ENCODE results near the gene AADAC. TPM values are rescaled to one million over a fixed set of nuclear protein-coding genes. Genes with fewer than 3 reads are reported as not detected.

Gene AADAC
- total and polyA plus RNA-seq, 7 donors = not detected

GRCh38 chr3:151856641-151857040, 42.7 kb downstream of the AADAC start:
- DNase-seq = no peak
- WGBS, 2 donors = 95 to 98% methylated on average over 2 of the region's 2 CpGs
- no peak for TF ChIP-seq POLR2A (IDR thresholded peaks at IDR 0.05)
- no peak for TF ChIP-seq CTCF (IDR thresholded peaks at IDR 0.05)
- TF ChIP-seq POLR2AphosphoS5 (IDR thresholded peaks at IDR 0.05) = no peak
- TF ChIP-seq EP300 (IDR thresholded peaks at IDR 0.05) = no peak

GRCh38 chr3:151859233-151859673, 45.3 kb downstream of the AADAC start:
- no peaks in the 10 kb centered on the region for H3K9me3 ChIP-seq
- no peak overlapping the region for H3K4me3 ChIP-seq
- H3K36me3 ChIP-seq = no peaks in the 10 kb centered on the region
- H3K27ac ChIP-seq = peak overlapping the region in 2 of 4 donors; percentile 54 to 56
- TF ChIP-seq POLR2A (IDR thresholded peaks at IDR 0.05) = no peak
- TF ChIP-seq EP300 (IDR thresholded peaks at IDR 0.05) = no peak
- TF ChIP-seq POLR2AphosphoS5 (IDR thresholded peaks at IDR 0.05) = no peak
- TF ChIP-seq CTCF (IDR thresholded peaks at IDR 0.05) = no peak
- intact Hi-C loops (cut with DNase I) = no loop called here
- 76 to 87% methylated on average over 2 of the region's 2 CpGs for WGBS, 2 donors
- H3K4me1 ChIP-seq = peaks cover 0 to 22% (median 12%) of the 10 kb centered on the region in 4 donors
- DNase-seq = no peak
- H3K27me3 ChIP-seq = no peaks in the 10 kb centered on the region

More at GRCh38 chr3:151856641-151857040, 42.7 kb downstream of the AADAC start:
- Histone ChIP-seq H3K4me3 (no peak overlapping the region), H3K36me3 (no peaks in the 10 kb centered on the region), H3K9me3 (no peaks in the 10 kb centered on the region), H3K4me1 (peaks cover 0 to 22% (median 12%) of the 10 kb centered on the region in 4 donors), H3K27me3 (no peaks in the 10 kb centered on the region), H3K27ac (no peak overlapping the region)
- intact Hi-C loops (cut with DNase I) = no loop called here

- no peaks in the 10 kb centered on the region for H3K9me3 ChIP-seq
- no peak for DNase-seq
- H3K27ac ChIP-seq = peak overlapping the region in 2 of 4 donors; percentile 54 to 56
- intact Hi-C loops (cut with DNase I) = no loop called here
- H3K4me1 ChIP-seq = peaks cover 0 to 22% (median 12%) of the 10 kb centered on the region in 4 donors
- H3K36me3 ChIP-seq = no peaks in the 10 kb centered on the region
- H3K27me3 ChIP-seq = no peaks in the 10 kb centered on the region
- no peak overlapping the region for H3K4me3 ChIP-seq
- TF ChIP-seq POLR2AphosphoS5 (IDR thresholded peaks at IDR 0.05) (peak in 2 of 4 donors; percentile 53 to 73), CTCF (IDR thresholded peaks at IDR 0.05) (no peak)
These were observed 46.0 kb downstream of the AADAC start for GRCh38 chr3:151859905-151860304.

- H3K4me3 ChIP-seq = no peak overlapping the region
- DNase-seq = no peak
- intact Hi-C loops (cut with DNase I) = no loop called here
- peaks cover 0 to 22% (median 12%) of the 10 kb centered on the region in 4 donors for H3K4me1 ChIP-seq
- WGBS, 2 donors = 84 to 89% methylated on average over 2 of the region's 2 CpGs
- no peak overlapping the region for H3K27ac ChIP-seq
- no peaks in the 10 kb centered on the region for H3K9me3 ChIP-seq
- no peaks in the 10 kb centered on the region for H3K36me3 ChIP-seq
- TF ChIP-seq EP300 (IDR thresholded peaks at IDR 0.05) (no peak), POLR2AphosphoS5 (IDR thresholded peaks at IDR 0.05) (no peak)
- no peaks in the 10 kb centered on the region for H3K27me3 ChIP-seq
These were observed 49.7 kb downstream of the AADAC start for GRCh38 chr3:151863611-151864010.

GRCh38 chr3:151864423-151865101, 50.6 kb downstream of the AADAC start:
- Histone ChIP-seq H3K9me3 (no peaks in the 10 kb centered on the region), H3K36me3 (no peaks in the 10 kb centered on the region), H3K4me3 (no peak overlapping the region), H3K27me3 (no peaks in the 10 kb centered on the region), H3K27ac (peak overlapping the region in 1 of 4 donors; percentile 17), H3K4me1 (peaks cover 0 to 21% (median 5%) of the 10 kb centered on the region in 4 donors)
- no peak for DNase-seq
- intact Hi-C loops (cut with DNase I) = no loop called here
- 56 to 69% methylated on average over 4 of the region's 4 CpGs for WGBS, 2 donors
- TF ChIP-seq CTCF (IDR thresholded peaks at IDR 0.05) = no peak
- TF ChIP-seq POLR2AphosphoS5 (IDR thresholded peaks at IDR 0.05) = no peak
- TF ChIP-seq EP300 (IDR thresholded peaks at IDR 0.05) = no peak
- TF ChIP-seq POLR2A (IDR thresholded peaks at IDR 0.05) = no peak
